ENCODE results near the gene UCHL3. TPM values are rescaled to one million over a fixed set of nuclear protein-coding genes. Genes with fewer than 3 reads are reported as not detected.

Gene UCHL3
- total RNA-seq, 4 donors from 2014 or later, result 3.7 to 16.9 (median 13.7) TPM

- Histone ChIP-seq H3K27ac (no peak overlapping the region), H3K9me3 (peaks cover 0 to 3% (median 0%) of the 10 kb centered on the region in 4 donors)
- TF ChIP-seq POLR2A (IDR thresholded peaks at IDR 0.05) (no peak), CTCF (IDR thresholded peaks at IDR 0.05) (no peak)
Observed at GRCh38 chr13:75587679-75588078, 38.1 kb downstream of the UCHL3 start.

GRCh38 chr13:75596657-75597182 is 47.1 kb downstream of the UCHL3 start:
- no peak for DNase-seq
- TF ChIP-seq CTCF (IDR thresholded peaks at IDR 0.05), result no peak
- no peak for TF ChIP-seq POLR2A (IDR thresholded peaks at IDR 0.05)
- Histone ChIP-seq H3K36me3 (no peaks in the 10 kb centered on the region), H3K27ac (no peak overlapping the region), H3K4me1 (no peaks in the 10 kb centered on the region), H3K4me3 (no peak overlapping the region), H3K27me3 (no peaks in the 10 kb centered on the region), H3K9me3 (no peaks in the 10 kb centered on the region)

More at GRCh38 chr13:75587679-75588078, 38.1 kb downstream of the UCHL3 start:
- Histone ChIP-seq H3K27me3 (no peaks in the 10 kb centered on the region), H3K36me3 (peaks cover 0 to 13% (median 0%) of the 10 kb centered on the region in 3 donors), H3K4me1 (no peaks in the 10 kb centered on the region), H3K4me3 (no peak overlapping the region)
- DNase-seq, result no peak

GRCh38 chr13:75600371-75600770 is 50.8 kb downstream of the UCHL3 start:
- Histone ChIP-seq H3K9me3 (no peaks in the 10 kb centered on the region), H3K4me3 (no peak overlapping the region), H3K27ac (no peak overlapping the region), H3K4me1 (no peaks in the 10 kb centered on the region), H3K27me3 (no peaks in the 10 kb centered on the region), H3K36me3 (no peaks in the 10 kb centered on the region)
- DNase-seq, result no peak
- TF ChIP-seq CTCF (IDR thresholded peaks at IDR 0.05) (no peak), POLR2A (IDR thresholded peaks at IDR 0.05) (no peak)

- no peaks in the 10 kb centered on the region for H3K36me3 ChIP-seq
- H3K4me3 ChIP-seq, result no peak overlapping the region
- TF ChIP-seq CTCF (IDR thresholded peaks at IDR 0.05) (no peak), POLR2A (IDR thresholded peaks at IDR 0.05) (no peak)
- no peak overlapping the region for H3K27ac ChIP-seq
- H3K9me3 ChIP-seq, result no peaks in the 10 kb centered on the region
- H3K27me3 ChIP-seq, result no peaks in the 10 kb centered on the region
- no peak for DNase-seq
- H3K4me1 ChIP-seq, result no peaks in the 10 kb centered on the region
Observed at GRCh38 chr13:75603038-75603437, 53.4 kb downstream of the UCHL3 start.

- no peaks in the 10 kb centered on the region for H3K9me3 ChIP-seq
- DNase-seq, result no peak
- H3K27me3 ChIP-seq, result no peaks in the 10 kb centered on the region
- TF ChIP-seq CTCF (IDR thresholded peaks at IDR 0.05) (no peak), POLR2A (IDR thresholded peaks at IDR 0.05) (no peak)
- no peak overlapping the region for H3K4me3 ChIP-seq
- no peaks in the 10 kb centered on the region for H3K36me3 ChIP-seq
- no peak overlapping the region for H3K27ac ChIP-seq
- no peaks in the 10 kb centered on the region for H3K4me1 ChIP-seq
Observed at GRCh38 chr13:75607447-75607846, 57.9 kb downstream of the UCHL3 start.

GRCh38 chr13:75610466-75610865 is 60.9 kb downstream of the UCHL3 start:
- no peak for TF ChIP-seq CTCF (IDR thresholded peaks at IDR 0.05)
- no peak for TF ChIP-seq POLR2A (IDR thresholded peaks at IDR 0.05)
- no peaks in the 10 kb centered on the region for H3K9me3 ChIP-seq
- no peak overlapping the region for H3K4me3 ChIP-seq
- no peaks in the 10 kb centered on the region for H3K4me1 ChIP-seq
- no peaks in the 10 kb centered on the region for H3K36me3 ChIP-seq
- no peak overlapping the region for H3K27ac ChIP-seq
- no peak for DNase-seq
- no peaks in the 10 kb centered on the region for H3K27me3 ChIP-seq
